Measurements from ENCODE around the gene TCN1.
A peak's percentile ranks its signal among the peaks of the same experiment; 100 is the strongest.
"Not testable (repeated sequence)": the region's sequence is repeated elsewhere in the genome, so short reads cannot be mapped to it uniquely, and the experiment has no call there.

TCN1 gene

DNA sequence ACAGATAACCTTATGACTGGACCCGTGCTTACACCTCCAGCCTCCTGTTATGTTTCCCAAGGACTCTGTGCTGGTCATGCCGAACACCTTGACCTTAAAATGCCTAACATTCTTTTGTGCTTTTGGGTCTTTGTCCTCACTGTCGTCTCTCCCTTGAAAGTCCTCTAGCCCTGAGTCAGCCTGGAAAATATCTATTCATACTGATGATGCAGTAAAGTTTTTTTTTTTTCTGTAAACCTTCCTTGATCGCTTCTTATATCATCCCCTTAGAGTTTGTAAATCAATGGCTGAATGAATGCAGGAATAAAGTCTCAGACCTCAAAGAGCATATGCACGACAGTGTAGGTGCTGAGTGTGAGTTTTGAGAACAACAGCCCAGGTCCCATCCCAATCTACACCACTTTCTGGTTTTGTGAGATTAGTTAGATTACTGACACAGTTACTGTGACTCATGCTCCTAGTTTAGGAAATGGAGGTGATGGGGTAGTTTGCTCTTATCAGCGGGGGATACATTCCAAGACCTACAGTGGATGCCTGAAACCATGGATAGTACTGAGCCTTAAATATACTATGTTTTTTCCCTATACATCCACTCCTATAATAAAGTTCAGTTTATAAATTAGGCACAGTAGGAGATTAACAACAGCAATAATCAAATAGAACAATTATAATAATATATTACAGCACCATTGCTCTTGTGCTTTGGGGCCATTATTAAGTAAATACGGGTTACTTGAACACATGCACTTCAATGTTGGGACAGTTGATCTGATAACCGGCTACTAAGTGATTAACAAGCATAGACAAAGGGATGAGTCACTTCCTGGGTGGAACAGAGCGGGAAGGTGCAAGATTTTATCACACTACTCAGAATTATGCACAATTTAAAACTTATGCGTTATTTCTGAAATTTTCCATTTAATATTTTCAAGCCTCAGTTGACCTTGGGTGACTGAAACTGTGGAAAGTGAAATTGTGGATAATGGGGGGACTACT is 8.6 kb downstream of the TCN1 start:
- DNase-seq (ENCODE audit: low read depth), result no peak

DNA sequence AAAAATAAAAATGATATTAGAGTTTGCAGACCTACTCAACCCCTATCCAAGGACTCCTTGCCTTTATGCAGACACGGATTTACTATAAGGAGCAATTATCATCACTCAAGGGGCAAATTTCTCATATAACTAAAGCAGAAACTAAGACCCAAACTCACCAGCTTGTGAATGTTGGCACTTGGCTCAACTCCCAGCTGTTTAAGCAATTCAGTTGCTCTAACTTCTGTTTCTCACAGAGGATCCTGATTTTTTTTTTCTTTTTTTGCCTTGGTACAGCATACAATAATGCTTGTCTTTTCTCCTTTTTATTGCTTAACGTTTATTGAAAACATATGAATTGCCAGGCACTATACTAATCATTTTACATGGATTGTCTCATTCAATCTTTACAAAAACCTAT is 11.4 kb downstream of the TCN1 start:
- DNase-seq (ENCODE audit: low read depth), result no peak

- DNase-seq (ENCODE audit: low read depth), result not testable (repeated sequence)
Measured at GRCh38 chr11:59851416-59851815, 14.9 kb downstream of the TCN1 start.

DNA sequence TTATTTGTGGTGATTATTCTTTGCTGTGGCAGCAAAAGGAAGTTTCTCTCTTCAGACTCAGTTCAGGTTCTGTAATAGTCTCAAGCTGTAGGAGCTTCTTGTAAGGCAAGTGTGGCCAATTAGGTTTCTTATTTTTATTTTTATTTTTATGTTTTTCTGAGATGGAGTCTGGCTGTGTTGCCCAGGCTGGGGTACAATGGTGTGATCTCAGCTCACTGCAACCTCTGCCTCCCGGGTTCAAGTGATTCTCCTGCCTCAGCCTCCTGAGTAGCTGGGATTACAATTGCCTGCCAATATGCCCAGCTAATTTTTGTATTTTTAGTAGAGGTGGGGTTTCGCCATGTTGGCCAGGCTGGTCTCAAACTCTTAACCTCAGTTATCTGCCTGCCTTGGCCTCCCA is 16.7 kb downstream of the TCN1 start:
- DNase-seq (ENCODE audit: low read depth), result not testable (repeated sequence)

- no peak for DNase-seq (ENCODE audit: low read depth)
Measured at GRCh38 chr11:59849129-59849528, 17.2 kb downstream of the TCN1 start.

DNA sequence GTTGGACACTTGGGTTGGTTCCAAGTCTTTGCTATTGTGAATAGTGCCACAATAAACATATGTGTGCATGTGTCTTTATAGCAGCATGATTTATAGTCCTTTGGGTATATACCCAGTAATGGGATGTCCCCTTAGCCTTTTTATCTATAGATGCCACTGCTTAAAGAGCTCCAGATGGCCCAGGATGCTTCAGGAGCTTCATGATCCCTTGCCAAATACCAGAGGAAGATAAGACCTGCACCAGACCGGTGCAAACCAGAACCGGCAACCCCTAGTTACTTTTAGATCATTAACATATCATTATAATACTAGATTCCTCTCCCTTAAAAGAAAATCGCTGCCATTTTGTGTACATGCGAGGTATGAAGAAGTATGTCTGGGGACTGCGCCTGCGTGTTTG is 17.8 kb downstream of the TCN1 start:
- DNase-seq (ENCODE audit: low read depth), result not testable (repeated sequence)

DNA sequence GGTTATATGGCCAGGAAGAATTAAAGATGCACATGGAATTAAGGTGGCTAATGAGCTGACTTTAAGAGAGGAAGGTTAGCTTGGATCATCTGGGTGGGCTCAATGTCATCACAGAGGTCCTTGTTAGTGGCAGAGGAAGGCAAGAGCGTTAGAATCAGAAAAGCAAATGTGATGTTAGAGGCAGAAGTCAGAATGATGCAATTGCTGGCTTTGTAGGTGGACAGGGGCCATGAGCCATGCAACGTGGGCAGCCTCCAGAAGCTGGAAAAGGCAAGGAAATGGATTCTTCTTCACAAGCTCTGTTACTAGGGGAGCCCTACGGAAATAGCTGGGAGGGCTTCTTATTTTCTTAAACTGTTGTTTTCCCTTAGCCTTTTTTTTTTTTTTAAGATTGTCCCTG is 18.7 kb downstream of the TCN1 start:
- DNase-seq (ENCODE audit: low read depth), result no peak

GRCh38 chr11:59846556-59846955 is 19.7 kb downstream of the TCN1 start:
- no peak for DNase-seq (ENCODE audit: low read depth)

DNA sequence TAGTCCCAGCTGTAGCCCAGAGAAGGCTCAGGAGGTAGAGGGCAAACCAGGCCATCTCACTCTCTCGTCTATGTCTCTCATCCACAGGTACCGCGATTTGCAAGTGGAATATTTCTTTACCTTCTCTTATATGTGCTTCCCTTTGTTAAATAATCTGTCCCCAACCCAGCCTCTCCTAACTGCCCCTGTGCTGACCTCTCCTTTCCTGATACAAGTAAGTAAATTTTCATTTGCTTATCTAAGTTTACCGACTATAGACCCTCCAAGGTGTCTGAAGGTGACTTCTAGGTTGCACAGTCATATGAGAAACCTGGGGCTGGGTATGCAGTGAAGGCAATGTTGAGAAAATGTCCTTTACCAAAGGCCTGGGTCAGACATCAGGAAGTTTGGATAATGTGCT is 20.9 kb downstream of the TCN1 start, which contains the start of gene CBLIF:
Gene CBLIF (minus strand): TSS at position 101 of the 400 bp plus-strand sequence. CDS start 46 bp downstream, at position 55.
- no peak for DNase-seq (ENCODE audit: low read depth)

- no peak for DNase-seq (ENCODE audit: low read depth)
Measured at GRCh38 chr11:59842316-59842715, 24.0 kb downstream of the TCN1 start.

DNA sequence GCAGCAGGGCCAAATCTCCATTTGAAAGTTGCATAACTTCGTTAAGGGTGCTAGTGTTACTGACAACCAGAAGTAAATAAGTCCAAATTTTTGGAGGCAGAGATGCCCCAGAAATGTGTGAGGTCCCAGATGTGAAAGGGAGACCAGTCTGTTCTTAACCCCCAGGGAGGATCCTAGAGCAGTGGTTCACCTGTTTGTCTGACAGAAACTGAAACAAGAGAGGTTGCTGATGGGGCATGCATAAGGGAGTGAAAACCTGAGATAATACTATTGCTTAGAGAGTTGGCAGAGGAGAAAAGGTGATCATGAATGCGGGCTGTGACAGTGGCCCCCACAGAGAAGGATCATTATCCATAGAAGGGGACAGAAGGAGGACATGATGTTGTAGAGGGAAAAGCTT is 24.8 kb downstream of the TCN1 start:
- DNase-seq (ENCODE audit: low read depth), result no peak

DNA sequence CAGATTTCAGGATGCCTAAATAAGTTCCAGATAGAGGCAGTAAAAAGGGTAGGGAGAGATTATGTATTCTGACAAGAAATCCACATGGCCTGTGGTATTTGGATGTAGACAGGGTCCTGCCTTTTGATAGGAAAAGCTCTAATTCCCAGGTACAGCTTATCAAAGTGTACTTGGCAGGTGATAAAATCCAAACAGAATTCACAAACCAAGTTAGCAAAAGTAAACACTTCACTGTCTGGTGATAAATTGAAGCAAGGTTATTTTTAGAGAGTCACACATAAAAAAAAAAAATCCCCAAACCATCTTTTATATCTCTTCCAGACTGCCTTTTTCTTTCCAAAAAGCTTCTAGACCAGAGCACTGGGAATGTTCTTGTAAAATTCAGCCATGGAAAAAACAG is 26.7 kb downstream of the TCN1 start:
- DNase-seq (ENCODE audit: low read depth), result no peak

- DNase-seq (ENCODE audit: low read depth), result no peak
Measured at GRCh38 chr11:59833602-59834001, 32.7 kb downstream of the TCN1 start.

DNA sequence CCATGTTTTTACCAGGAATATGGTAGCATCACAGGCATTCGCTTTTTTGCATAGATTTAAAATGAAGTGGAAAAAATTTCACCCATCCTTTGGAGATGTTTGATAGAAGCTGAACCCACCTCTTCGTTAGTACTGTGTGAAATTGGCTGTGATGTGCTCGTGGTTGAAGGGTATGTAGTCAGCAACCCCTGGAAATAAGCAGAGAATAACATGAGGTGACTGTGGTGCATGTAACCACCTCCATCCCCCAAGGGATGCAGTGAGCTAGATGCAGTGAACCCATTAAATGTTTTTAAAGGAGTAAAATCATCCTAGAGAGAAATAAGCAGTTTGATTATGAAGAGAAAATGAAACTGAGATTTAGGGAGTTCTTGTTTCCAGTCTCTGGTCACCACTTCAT is 36.9 kb downstream of the TCN1 start:
- no peak for DNase-seq (ENCODE audit: low read depth)

GRCh38 chr11:59822989-59823566 is 43.2 kb downstream of the TCN1 start:
- DNase-seq (ENCODE audit: low read depth), result no peak

GRCh38 chr11:59818572-59818971 is 47.7 kb downstream of the TCN1 start:
- no peak for DNase-seq (ENCODE audit: low read depth)

DNA sequence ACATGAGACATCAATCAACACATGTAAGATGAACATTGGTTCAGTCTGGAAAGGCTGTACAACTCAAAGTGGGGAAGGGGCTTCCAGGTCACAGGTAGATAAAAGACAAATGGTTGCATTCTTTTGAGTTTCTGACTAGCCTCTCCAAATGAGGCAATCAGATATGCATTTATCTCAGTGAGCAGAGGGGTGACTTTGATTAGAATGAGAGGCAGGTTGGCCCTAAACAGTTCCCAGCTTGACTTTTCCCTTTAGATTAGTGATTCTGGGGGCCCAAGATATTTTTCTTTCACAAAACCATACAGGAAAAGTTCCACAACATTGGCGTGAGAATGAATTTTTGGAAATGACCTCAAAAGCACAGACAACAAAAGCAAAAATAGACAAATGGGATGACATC is 49.9 kb downstream of the TCN1 start:
- DNase-seq (ENCODE audit: low read depth), result not testable (repeated sequence)

DNA sequence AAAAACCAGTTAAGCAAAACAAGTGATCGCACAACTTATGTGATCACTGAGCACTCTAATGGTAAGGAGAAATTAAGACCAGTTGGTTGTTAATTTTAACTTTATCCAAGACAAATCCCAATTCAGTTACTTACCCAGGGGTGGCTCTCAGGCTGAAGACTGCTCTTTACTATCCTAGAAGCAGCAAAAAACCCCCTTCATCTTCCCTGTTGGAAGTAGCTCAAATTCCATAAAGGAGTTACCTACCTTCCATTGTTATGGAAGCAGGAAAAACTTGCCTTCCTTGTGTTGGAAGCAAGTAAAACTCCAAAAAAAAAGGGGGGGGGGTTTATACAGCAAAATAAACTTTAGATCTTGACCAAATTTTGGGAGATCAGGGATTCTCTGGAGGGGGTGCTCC is 50.5 kb downstream of the TCN1 start:
- no peak for DNase-seq (ENCODE audit: low read depth)

DNA sequence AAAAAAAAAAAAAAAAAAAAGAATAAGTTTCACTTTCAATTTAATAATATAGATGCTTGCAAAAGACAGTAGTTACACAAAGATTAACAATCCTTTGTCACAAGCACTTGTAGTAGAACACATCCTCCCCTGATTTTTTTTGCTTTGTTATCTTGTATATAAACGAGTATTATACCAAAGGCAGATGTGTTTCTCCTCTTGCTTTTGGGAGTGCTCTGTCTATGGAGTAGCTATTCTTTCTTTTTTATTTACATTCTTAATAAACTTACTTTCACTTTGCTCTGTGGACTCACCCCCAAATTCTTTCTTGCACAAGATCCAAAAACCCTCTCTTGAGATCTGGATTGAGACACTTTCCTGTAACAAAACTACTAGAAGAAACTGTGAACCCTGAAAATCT is 52.3 kb downstream of the TCN1 start:
- no peak for DNase-seq (ENCODE audit: low read depth)

DNA sequence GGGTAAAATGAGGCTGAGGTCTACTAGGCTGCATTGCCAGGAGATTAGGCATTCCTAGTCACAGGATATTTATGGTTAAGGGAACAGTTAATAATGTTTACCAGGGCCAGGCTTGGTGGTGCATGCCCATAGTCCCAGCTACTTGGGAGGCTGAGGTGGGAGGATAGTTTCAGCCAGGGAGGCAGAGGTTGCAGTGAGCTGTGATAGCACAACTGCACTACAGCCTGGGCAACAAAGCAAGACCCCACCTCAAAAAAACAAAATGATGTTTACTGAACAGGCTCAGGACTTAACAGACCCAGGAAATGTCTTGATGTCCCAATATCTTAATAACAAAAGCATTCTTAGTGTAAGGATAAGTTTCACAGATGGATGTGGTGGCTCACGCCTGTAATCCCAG is 52.9 kb downstream of the TCN1 start:
- DNase-seq (ENCODE audit: low read depth), result no peak

GRCh38 chr11:59812220-59812619 is 54.1 kb downstream of the TCN1 start:
- DNase-seq (ENCODE audit: low read depth), result no peak

- DNase-seq (ENCODE audit: low read depth), result no peak
Measured at GRCh38 chr11:59810911-59811259, 55.4 kb downstream of the TCN1 start.

DNA sequence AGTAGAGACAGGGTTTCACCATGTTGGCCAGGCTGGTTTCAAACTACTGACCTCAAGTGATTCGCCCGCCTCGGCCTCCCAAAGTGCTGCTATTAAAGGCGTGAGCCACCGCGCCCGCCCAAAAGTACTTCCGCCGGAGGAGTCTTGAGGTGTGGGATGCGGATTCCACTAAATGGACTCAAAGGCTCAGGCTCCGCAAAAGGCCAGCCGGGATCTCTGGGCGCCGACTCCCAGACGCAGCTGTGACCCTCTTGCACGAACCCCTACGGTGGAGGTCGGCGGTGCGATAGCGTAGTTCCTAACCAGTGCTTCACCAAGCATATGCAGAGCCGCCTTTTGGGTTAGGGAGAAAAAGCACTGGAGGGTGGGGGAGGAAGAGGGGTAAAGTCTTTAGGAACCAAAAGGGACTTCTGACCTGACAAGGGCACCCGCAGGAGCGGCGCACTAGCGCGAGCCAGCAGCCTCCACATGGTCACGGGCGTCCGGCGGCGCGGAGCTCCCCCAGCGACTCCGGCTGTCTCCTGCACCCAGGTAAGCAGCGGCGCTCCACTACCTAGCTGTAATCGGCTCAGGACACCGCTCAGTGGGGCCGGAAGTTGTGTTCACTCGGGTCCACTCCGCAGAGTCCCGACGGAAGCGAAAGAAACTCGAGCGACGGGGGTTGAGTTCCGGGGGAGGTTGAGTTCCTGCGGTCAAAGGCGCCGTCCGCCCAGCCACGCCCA is 55.9 kb downstream of the TCN1 start, which contains the start of gene MRPL16:
Gene MRPL16 (minus strand): TSS at position 590 of the 722 bp plus-strand sequence. CDS start 120 bp downstream, at position 470.
- peak; percentile 83 for DNase-seq (ENCODE audit: low read depth)

Measured in stimulated activated CD8-positive, alpha-beta memory T cell treated with anti-CD3 and anti-CD28 coated beads, Interleukin-15, amount 100 ng/mL, for 1 hour (primary cell).